Neural cell (in vitro differentiated cells): ENCODE measurements around the gene IL36B. TPM values are rescaled to one million over a fixed set of nuclear protein-coding genes. Genes with fewer than 3 reads are reported as not detected.

Source experiments
- H2AFZ ChIP-seq: fragments of 200-600, 300-800 bp; sonication (generic), shearing (Covaris generic); 2 replicates; pipeline ENCODE4 v1.6.0; 2014; ENCODE audit warnings: low read depth, mild to moderate bottlenecking, antibody characterized with exemption, low read length, moderate library complexity
- H3F3A ChIP-seq: fragments of 200-600 bp; shearing (Covaris generic); 2 replicates; pipeline ENCODE4 v1.6.1; 2016; ENCODE audit warnings: mild to moderate bottlenecking, moderate library complexity, mixed read lengths, antibody characterized with exemption, low read length; ENCODE audit not compliant: insufficient read depth, poor library complexity, severe bottlenecking
- H3K27ac ChIP-seq: fragments of 200-600, 300-800 bp; sonication (generic), shearing (Covaris generic); 2 replicates; pipeline ENCODE4 v1.5.1; 2014; ENCODE audit warnings: mild to moderate bottlenecking, low read length, moderate library complexity
- H3K27me3 ChIP-seq: fragments of 300-800, 200-600 bp; sonication (generic), shearing (Covaris generic); 2 replicates; pipeline ENCODE4 v1.6.0; 2014; ENCODE audit warnings: mild to moderate bottlenecking, low read depth, low read length, moderate library complexity; ENCODE audit not compliant: insufficient read depth
- H3K36me3 ChIP-seq: fragments of 300-800, 200-600 bp; sonication (generic), shearing (Covaris generic); 2 replicates; pipeline ENCODE4 v1.5.1; 2014; ENCODE audit warnings: mild to moderate bottlenecking, antibody characterized with exemption, low read length, moderate library complexity; ENCODE audit not compliant: insufficient read depth
- H3K4me2 ChIP-seq: fragments of 300-800, 200-600 bp; sonication (generic), shearing (Covaris generic); 2 replicates; pipeline ENCODE4 v1.6.0; 2014; ENCODE audit warnings: mild to moderate bottlenecking, low read length
- H3K4me3 ChIP-seq: fragments of 300-800, 200-600 bp; sonication (generic), shearing (Covaris generic); 2 replicates; pipeline ENCODE4 v1.5.1; 2014; ENCODE audit warnings: mild to moderate bottlenecking, low read length, moderate library complexity
- H3K79me2 ChIP-seq: fragments of 200-600 bp; shearing (Covaris generic); replicated peaks from 2 replicates; pipeline ENCODE4 v1.6.0; 2014; ENCODE audit warnings: mild to moderate bottlenecking, low read length, moderate library complexity; ENCODE audit not compliant: insufficient read depth
- H3K9ac ChIP-seq: fragments of 300-800, 200-600 bp; sonication (generic), shearing (Covaris generic); 2 replicates; pipeline ENCODE4 v1.6.1; 2016; ENCODE audit warnings: mild to moderate bottlenecking, low read length, mixed read lengths
- H3K9me2 ChIP-seq: fragments of 200-600 bp; shearing (Covaris generic); 2 replicates; pipeline ENCODE4 v1.6.1; 2016; ENCODE audit warnings: mild to moderate bottlenecking, low read length, mixed read lengths; ENCODE audit not compliant: insufficient read depth
- H3K9me3 ChIP-seq: fragments of 200-600, 300-800 bp; sonication (generic), shearing (Covaris generic); 2 replicates; pipeline ENCODE4 v1.6.1; 2016; ENCODE audit warnings: mild to moderate bottlenecking, mixed run types, low read length, moderate library complexity, mixed read lengths
- H4K20me1 ChIP-seq: fragments of 200-600 bp; shearing (Covaris generic); 2 replicates; pipeline ENCODE4 v1.6.1; 2016; ENCODE audit warnings: mild to moderate bottlenecking, mixed run types; ENCODE audit not compliant: insufficient read depth
- CTCF ChIP-seq: fragments of 450-650 bp; IDR thresholded peaks from 2 replicates; pipeline ENCODE4 v1.5.1; 2014; ENCODE audit warnings: antibody characterized with exemption, mild to moderate bottlenecking, moderate library complexity; ENCODE audit not compliant: poor library complexity, severe bottlenecking
- EP300 ChIP-seq: fragments of 450-650 bp; conservative IDR thresholded peaks from 2 replicates; pipeline ENCODE4 v1.6.1; 2014; ENCODE audit warnings: antibody characterized with exemption, mild to moderate bottlenecking, moderate library complexity; ENCODE audit not compliant: poor library complexity, severe bottlenecking
- EZH2 ChIP-seq: fragments of 200-600, 300-800 bp; shearing (Covaris generic), sonication (generic); IDR thresholded peaks from 2 replicates; pipeline ENCODE4 v1.6.1; 2014; ENCODE audit warnings: antibody characterized with exemption, low read length, borderline replicate concordance, mild to moderate bottlenecking; ENCODE audit not compliant: insufficient read depth, poor library complexity, severe bottlenecking
- MXI1 ChIP-seq: fragments of 450-650 bp; conservative IDR thresholded peaks from 2 replicates; pipeline ENCODE4 v1.6.1; 2014; ENCODE audit warnings: antibody characterized with exemption, mild to moderate bottlenecking; ENCODE audit not compliant: poor library complexity, severe bottlenecking
- POLR2AphosphoS5 ChIP-seq: IDR thresholded peaks from 2 replicates; pipeline ENCODE4 v1.6.1; 2012
- RAD21 ChIP-seq: fragments of 450-650 bp; conservative IDR thresholded peaks from 2 replicates; pipeline ENCODE4 v1.6.1; 2014; ENCODE audit warnings: antibody characterized with exemption, mild to moderate bottlenecking, moderate library complexity
- REST ChIP-seq: IDR thresholded peaks from 2 replicates; pipeline ENCODE4 v1.6.1; 2012; ENCODE audit warnings: borderline replicate concordance
- SMC3 ChIP-seq: fragments of 450-650 bp; conservative IDR thresholded peaks from 2 replicates; pipeline ENCODE4 v1.6.1; 2014; ENCODE audit warnings: antibody characterized with exemption, mild to moderate bottlenecking, moderate library complexity; ENCODE audit not compliant: poor library complexity
- TAF1 ChIP-seq: IDR thresholded peaks from 2 replicates; pipeline ENCODE4 v1.6.1; 2012; ENCODE audit warnings: low read depth
- polyA plus RNA-seq: library from polyadenylated mRNA; depleted of rRNA; stranded (reverse); fragments of >200 nt; gene quantifications from 2 replicates; pipeline ENCODE4 v1.2.3, GENCODE V29; 2014

IL36B gene
- polyA plus RNA-seq, 1 donor from 2014 or later = not detected

DNA sequence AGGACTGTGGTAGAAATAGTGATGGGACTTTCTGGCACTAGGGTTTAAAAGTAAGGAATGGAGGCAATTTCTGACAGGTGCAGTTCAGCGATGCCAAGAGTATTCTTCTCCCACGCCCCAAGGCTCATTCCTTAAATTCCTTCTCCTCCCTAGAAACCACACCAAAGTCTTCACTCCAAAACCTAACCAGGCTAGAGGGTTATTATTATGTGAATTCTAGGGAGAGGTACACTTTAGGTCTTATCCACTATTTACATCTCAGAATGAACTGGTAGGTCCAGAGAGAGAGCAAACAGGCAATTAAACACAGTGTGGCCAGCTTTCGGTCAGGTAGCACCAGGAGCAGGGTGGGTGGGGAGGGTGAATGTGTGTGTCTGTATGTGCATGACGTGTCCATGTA lies 26.5 kb upstream of the IL36B start:
- no peaks in the 10 kb centered on the region for H3K9me3 ChIP-seq

GRCh38 chr2:113078350-113078839 lies 25.7 kb upstream of the IL36B start:
- Histone ChIP-seq H3F3A (no peaks in the 10 kb centered on the region), H3K4me2 (no peak overlapping the region), H2AFZ (no peak overlapping the region)
- no peak for TF ChIP-seq CTCF
- no peak for TF ChIP-seq TAF1
- no peak for TF ChIP-seq MXI1
- no peak for TF ChIP-seq EZH2
- TF ChIP-seq EP300 = no peak
- no peak for TF ChIP-seq SMC3
- TF ChIP-seq RAD21 = no peak

More for the DNA sequence above, 26.5 kb upstream of the IL36B start:
- H3K4me3 ChIP-seq = no peak overlapping the region
- H4K20me1 ChIP-seq = no peaks in the 10 kb centered on the region
- H2AFZ ChIP-seq = no peak overlapping the region
- no peak overlapping the region for H3K27ac ChIP-seq
- H3K9me2 ChIP-seq = no peaks in the 10 kb centered on the region
- H3K79me2 ChIP-seq = no peaks in the 10 kb centered on the region
- H3K9ac ChIP-seq = no peak overlapping the region
- no peaks in the 10 kb centered on the region for H3K36me3 ChIP-seq
- H3K27me3 ChIP-seq = no peaks in the 10 kb centered on the region
- no peaks in the 10 kb centered on the region for H3F3A ChIP-seq
- H3K4me2 ChIP-seq = no peak overlapping the region
- TF ChIP-seq TAF1 (no peak), MXI1 (no peak), CTCF (no peak), EZH2 (no peak), REST (no peak), POLR2AphosphoS5 (no peak), EP300 (no peak), RAD21 (no peak), SMC3 (no peak)

More at GRCh38 chr2:113078350-113078839, 25.7 kb upstream of the IL36B start:
- no peaks in the 10 kb centered on the region for H3K9me3 ChIP-seq
- H3K36me3 ChIP-seq = no peaks in the 10 kb centered on the region
- H3K27me3 ChIP-seq = no peaks in the 10 kb centered on the region
- H3K9me2 ChIP-seq = no peaks in the 10 kb centered on the region
- no peaks in the 10 kb centered on the region for H4K20me1 ChIP-seq
- H3K9ac ChIP-seq = no peak overlapping the region
- no peaks in the 10 kb centered on the region for H3K79me2 ChIP-seq
- no peak overlapping the region for H3K4me3 ChIP-seq
- H3K27ac ChIP-seq = no peak overlapping the region
